ENCODE results near the gene RAB40C. TPM values are rescaled to one million over a fixed set of nuclear protein-coding genes. Genes with fewer than 3 reads are reported as not detected.
A peak's percentile ranks its signal among the peaks of the same experiment; 100 is the strongest.

The RAB40C gene
- total RNA-seq, 1 experiment from 2014 or later: 30.7 TPM

- DNase-seq (ENCODE audit: low read depth, low spot score): no peak
- ChIA-PET CTCF (interaction anchor here (0.5 to 1.3 kb wide), 3 partner anchors 13 to 1037 kb away, joined by 3 to 6 read pairs (median 6); no protein-coding TSS in a partner anchor), POLR2A (no interaction called here)
- Histone ChIP-seq H3K4me1 (ENCODE audit: control insufficient read depth, insufficient read depth, low read length) (peaks cover 10% of the 10 kb centered on the region), H3K27ac (ENCODE audit: low read length) (peak within 1 kb of the TSS; percentile 91), H3K9me3 (ENCODE audit: control insufficient read depth, insufficient read depth, low read depth, low read length) (no peaks in the 10 kb centered on the region), H3K36me3 (ENCODE audit: control insufficient read depth, insufficient read depth, low read length) (peaks cover 3% of the 10 kb centered on the region; the same call in 1 of the 2 replicates), H3K4me3 (ENCODE audit: low read depth in 2 of 2, low read length in 2 of 2) (peak within 1 kb of the TSS; percentile 81 to 87), H3K27me3 (ENCODE audit: control insufficient read depth, insufficient read depth, low read length) (no peaks in the 10 kb centered on the region)
- intact Hi-C loops (cut with micrococcal nuclease; ENCODE audit: unreplicated experiment): no loop called here
- TF ChIP-seq REST (IDR thresholded peaks at IDR 0.05; ENCODE audit: insufficient read depth in 1 of 2, low read depth in 2 of 2, low read length in 1 of 2) (peak in 1 of 2 experiments; percentile 46; a peak in 1 of 4 replicates), CTCF (IDR thresholded peaks at IDR 0.05) (peak; percentile 99), SIN3A (IDR thresholded peaks at IDR 0.05; ENCODE audit: borderline replicate concordance, insufficient read depth, low read depth, low read length) (peak; percentile 76; the same call in 1 of the 2 replicates), POLR2AphosphoS5 (IDR thresholded peaks at IDR 0.05; ENCODE audit: low read depth, low read length) (peak; percentile 66), TCF7L2 (IDR thresholded peaks at IDR 0.05; ENCODE audit: low read depth, low read length) (no peak)
- peak; percentile 94 for ATAC-seq
- in situ Hi-C loops (cut with HindIII; ENCODE audit: low pct_unique_long_range_greater_than_20kb, low sequenced_read_pairs): no loop called here
- no TSS peak for BruUV-seq (replicated peaks)
These were observed 78.1 kb downstream of the RAB40C start, which contains the start of gene RHOT2 for GRCh38 chr16:667780-668518. RHOT2 (plus strand) TSS chr16:668132; CDS start chr16:668200, 68 bp downstream.

GRCh38 chr16:668519-669171 is 78.8 kb downstream of the RAB40C start:
- intact Hi-C loops (cut with micrococcal nuclease; ENCODE audit: unreplicated experiment) (no loop called here), in situ Hi-C loops (cut with HindIII; ENCODE audit: low pct_unique_long_range_greater_than_20kb, low sequenced_read_pairs) (no loop called here)
- ChIA-PET POLR2A (no interaction called here), CTCF (interaction anchor here (1.3 kb wide), 1 partner anchor 13 kb away, joined by 3 read pairs; no protein-coding TSS in a partner anchor)
- no TSS peak for BruUV-seq (replicated peaks)
- Histone ChIP-seq H3K36me3 (ENCODE audit: control insufficient read depth, insufficient read depth, low read length) (peaks cover 3% of the 10 kb centered on the region; the same call in 1 of the 2 replicates), H3K4me1 (ENCODE audit: control insufficient read depth, insufficient read depth, low read length) (peaks cover 12% of the 10 kb centered on the region), H3K4me3 (ENCODE audit: low read depth in 2 of 2, low read length in 2 of 2) (peak overlapping the region; percentile 81 to 87), H3K27me3 (ENCODE audit: control insufficient read depth, insufficient read depth, low read length) (no peaks in the 10 kb centered on the region), H3K27ac (ENCODE audit: low read length) (peak overlapping the region; percentile 91), H3K9me3 (ENCODE audit: control insufficient read depth, insufficient read depth, low read depth, low read length) (no peaks in the 10 kb centered on the region)
- no peak for TF ChIP-seq POLR2AphosphoS5 (IDR thresholded peaks at IDR 0.05; ENCODE audit: low read depth, low read length)
- TF ChIP-seq CTCF (IDR thresholded peaks at IDR 0.05): no peak
- no peak for TF ChIP-seq SIN3A (IDR thresholded peaks at IDR 0.05; ENCODE audit: borderline replicate concordance, insufficient read depth, low read depth, low read length)
- TF ChIP-seq TCF7L2 (IDR thresholded peaks at IDR 0.05; ENCODE audit: low read depth, low read length): no peak
- TF ChIP-seq REST (IDR thresholded peaks at IDR 0.05; ENCODE audit: insufficient read depth in 1 of 2, low read depth in 2 of 2, low read length in 1 of 2): no peak
- no peak for DNase-seq (ENCODE audit: low read depth, low spot score)
- ATAC-seq: peak; percentile 5
